ENCODE results near the gene ZNF764. TPM values are rescaled to one million over a fixed set of nuclear protein-coding genes. Genes with fewer than 3 reads are reported as not detected.

Gene ZNF764
- total and polyA plus RNA-seq, 9 of the 15 experiments (the other 6 are each of a cell fraction or from before 2014, with no cell fraction given), result 0.69 to 10.1 (median 4.1) TPM

- no peak for TF ChIP-seq ZBTB12 (CRISPR knock-in tag; IDR thresholded peaks at IDR 0.05)
- TF ChIP-seq ZBTB34 (CRISPR knock-in tag; IDR thresholded peaks at IDR 0.05), result no peak
- TF ChIP-seq TFAM (CRISPR knock-in tag; conservative IDR thresholded peaks at IDR 0.05), result no peak
- peak; percentile 95 for TF ChIP-seq MAX (CRISPR knock-in tag; IDR thresholded peaks at IDR 0.05)
- TF ChIP-seq HDAC1 (IDR thresholded peaks at IDR 0.05), result peak in 1 of 2 experiments; percentile 57; a peak in 1 of 4 replicates
- no peak for TF ChIP-seq KAT2B (IDR thresholded peaks at IDR 0.05; ENCODE audit: low read depth, low read length)
- TF ChIP-seq, protein P1, sequence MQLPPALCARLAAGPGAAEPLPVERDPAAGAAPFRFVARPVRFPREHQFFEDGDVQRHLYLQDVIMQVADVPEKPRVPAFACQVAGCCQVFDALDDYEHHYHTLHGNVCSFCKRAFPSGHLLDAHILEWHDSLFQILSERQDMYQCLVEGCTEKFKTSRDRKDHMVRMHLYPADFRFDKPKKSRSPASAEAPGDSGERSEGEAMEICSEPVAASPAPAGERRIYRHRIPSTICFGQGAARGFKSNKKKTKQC (CRISPR knock-in tag; IDR thresholded peaks at IDR 0.05), result peak; percentile 89
- no peak for TF ChIP-seq CCAR2 (IDR thresholded peaks at IDR 0.05; ENCODE audit: low read depth, low read length)
- TF ChIP-seq SMARCA4 (IDR thresholded peaks at IDR 0.05), result no peak
- TF ChIP-seq ZNF282 (CRISPR knock-in tag; IDR thresholded peaks at IDR 0.05), result no peak
- TF ChIP-seq MTF1 (CRISPR knock-in tag; IDR thresholded peaks at IDR 0.05; ENCODE audit: borderline replicate concordance), result no peak
- no peak for TF ChIP-seq HMGN3 (IDR thresholded peaks at IDR 0.05; ENCODE audit: borderline replicate concordance, extremely low read depth, insufficient read length, low read depth, low read length)
- TF ChIP-seq CREB3 (tag; conservative IDR thresholded peaks at IDR 0.05; ENCODE audit: low read depth), result no peak
- TF ChIP-seq MITF (IDR thresholded peaks at IDR 0.05), result 0 out of 2 replicates have a peak, but pooled peaks have one; percentile 8
- no peak for TF ChIP-seq PCBP2 (IDR thresholded peaks at IDR 0.05; ENCODE audit: low read depth, low read length, poor library complexity, severe bottlenecking)
- TF ChIP-seq TSC22D4 (tag; IDR thresholded peaks at IDR 0.05), result no peak
- TF ChIP-seq ZNF740 (CRISPR knock-in tag; IDR thresholded peaks at IDR 0.05), result no peak
- TF ChIP-seq ZNF740 (tag; IDR thresholded peaks at IDR 0.05), result no peak
- 0 out of 2 replicates have a peak, but pooled peaks have one; percentile 10 for TF ChIP-seq CBFA2T2 (conservative IDR thresholded peaks at IDR 0.05)
- 0 out of 2 replicates have a peak, but pooled peaks have one; percentile 10 for TF ChIP-seq PHF21A (IDR thresholded peaks at IDR 0.05; ENCODE audit: borderline replicate concordance, low read depth)
- TF ChIP-seq SRSF1 (IDR thresholded peaks at IDR 0.05; ENCODE audit: low read depth, low read length), result no peak
- TF ChIP-seq NR1H2 (CRISPR knock-in tag; IDR thresholded peaks at IDR 0.05), result no peak
- no peak for TF ChIP-seq GABPB1 (CRISPR knock-in tag; IDR thresholded peaks at IDR 0.05)
These were observed 22.4 kb downstream of the ZNF764 start (continued) for GRCh38 chr16:30535777-30536190.

Measured in K562 (cell line).